ENCODE data around the gene DNAH12. TPM values are rescaled to one million over a fixed set of nuclear protein-coding genes. Genes with fewer than 3 reads are reported as not detected.

Gene DNAH12
- total RNA-seq, 4 donors from 2014 or later: 0.27 TPM; not detected in 3

GRCh38 chr3:57397175-57398026, 146.7 kb downstream of the DNAH12 start:
- 3 to 7% methylated on average over 2 to 3 of the region's 3 CpGs for WGBS, 2 donors (ENCODE audit: low coverage in 1 of 2)
- no peak for ATAC-seq
- H3K4me3 ChIP-seq: no peak overlapping the region
- H3K27ac ChIP-seq: no peak overlapping the region
- TF ChIP-seq POLR2AphosphoS5 (IDR thresholded peaks at IDR 0.05) (no peak), CTCF (IDR thresholded peaks at IDR 0.05) (peak; percentile 63 to 78 (median 72))
- peaks cover 6% of the 10 kb centered on the region for H3K27me3 ChIP-seq
- no peaks in the 10 kb centered on the region for H3K9me3 ChIP-seq
- H3K4me1 ChIP-seq: peaks cover 0 to 4% (median 0%) of the 10 kb centered on the region in 3 donors
- no peaks in the 10 kb centered on the region for H3K36me3 ChIP-seq

GRCh38 chr3:57393977-57394376, 150.2 kb downstream of the DNAH12 start:
- TF ChIP-seq POLR2AphosphoS5 (IDR thresholded peaks at IDR 0.05) (no peak), CTCF (IDR thresholded peaks at IDR 0.05) (no peak), EP300 (IDR thresholded peaks at IDR 0.05) (no peak), POLR2A (IDR thresholded peaks at IDR 0.05) (no peak)
- WGBS, 2 donors (ENCODE audit: low coverage in 1 of 2): 14 to 71% methylated on average over 3 of the region's 3 CpGs
- Histone ChIP-seq H3K27ac (no peak overlapping the region), H3K4me1 (peaks cover 0 to 4% (median 0%) of the 10 kb centered on the region in 3 donors), H3K9me3 (no peaks in the 10 kb centered on the region), H3K36me3 (no peaks in the 10 kb centered on the region), H3K4me3 (no peak overlapping the region), H3K27me3 (peaks cover 3% of the 10 kb centered on the region)
- no peak for ATAC-seq

GRCh38 chr3:57391767-57392166, 152.4 kb downstream of the DNAH12 start:
- 66% methylated on average over 5 of the region's 5 CpGs; no CpG with 5 or more reads in 1 of the 2 donors for WGBS, 2 donors (ENCODE audit: low coverage in 1 of 2)
- no peak for ATAC-seq

GRCh38 chr3:57389271-57389670, 154.9 kb downstream of the DNAH12 start:
- 76 to 90% methylated on average over 2 of the region's 2 CpGs for WGBS, 2 donors (ENCODE audit: low coverage in 1 of 2)
- Histone ChIP-seq H3K4me3 (no peak overlapping the region), H3K9me3 (no peaks in the 10 kb centered on the region), H3K36me3 (no peaks in the 10 kb centered on the region), H3K27me3 (peaks cover 3% of the 10 kb centered on the region), H3K4me1 (no peaks in the 10 kb centered on the region), H3K27ac (no peak overlapping the region)
- ATAC-seq: no peak
- TF ChIP-seq EP300 (IDR thresholded peaks at IDR 0.05) (no peak), CTCF (IDR thresholded peaks at IDR 0.05) (no peak)

More at GRCh38 chr3:57391767-57392166, 152.4 kb downstream of the DNAH12 start:
- no peaks in the 10 kb centered on the region for H3K9me3 ChIP-seq
- H3K4me1 ChIP-seq: no peaks in the 10 kb centered on the region
- no peaks in the 10 kb centered on the region for H3K36me3 ChIP-seq
- H3K4me3 ChIP-seq: no peak overlapping the region
- TF ChIP-seq POLR2AphosphoS5 (IDR thresholded peaks at IDR 0.05): no peak
- TF ChIP-seq CTCF (IDR thresholded peaks at IDR 0.05): no peak
- TF ChIP-seq POLR2A (IDR thresholded peaks at IDR 0.05): no peak
- no peak for TF ChIP-seq EP300 (IDR thresholded peaks at IDR 0.05)
- H3K27ac ChIP-seq: no peak overlapping the region
- H3K27me3 ChIP-seq: peaks cover 3% of the 10 kb centered on the region

- no peaks in the 10 kb centered on the region for H3K4me1 ChIP-seq
- no peaks in the 10 kb centered on the region for H3K9me3 ChIP-seq
- H3K27me3 ChIP-seq: peaks cover 3% of the 10 kb centered on the region
- TF ChIP-seq POLR2AphosphoS5 (IDR thresholded peaks at IDR 0.05): no peak
- no peak for TF ChIP-seq POLR2A (IDR thresholded peaks at IDR 0.05)
- no peak for TF ChIP-seq EP300 (IDR thresholded peaks at IDR 0.05)
- no peak for TF ChIP-seq CTCF (IDR thresholded peaks at IDR 0.05)
- no peaks in the 10 kb centered on the region for H3K36me3 ChIP-seq
- H3K27ac ChIP-seq: no peak overlapping the region
- no peak overlapping the region for H3K4me3 ChIP-seq
- ATAC-seq: no peak
- 65 to 71% methylated on average over 4 of the region's 4 CpGs for WGBS, 2 donors (ENCODE audit: low coverage in 1 of 2)
These were observed 157.8 kb downstream of the DNAH12 start for GRCh38 chr3:57386307-57386706.

Measured in gastroesophageal sphincter (tissue), 4 donors.